ENCODE data around the gene LRRC18.

GRCh38 chr10:48906841-48907240 is 32.8 kb downstream of the LRRC18 start:
- TF ChIP-seq POLR2A (IDR thresholded peaks at IDR 0.05) = no peak
- TF ChIP-seq, protein P1, sequence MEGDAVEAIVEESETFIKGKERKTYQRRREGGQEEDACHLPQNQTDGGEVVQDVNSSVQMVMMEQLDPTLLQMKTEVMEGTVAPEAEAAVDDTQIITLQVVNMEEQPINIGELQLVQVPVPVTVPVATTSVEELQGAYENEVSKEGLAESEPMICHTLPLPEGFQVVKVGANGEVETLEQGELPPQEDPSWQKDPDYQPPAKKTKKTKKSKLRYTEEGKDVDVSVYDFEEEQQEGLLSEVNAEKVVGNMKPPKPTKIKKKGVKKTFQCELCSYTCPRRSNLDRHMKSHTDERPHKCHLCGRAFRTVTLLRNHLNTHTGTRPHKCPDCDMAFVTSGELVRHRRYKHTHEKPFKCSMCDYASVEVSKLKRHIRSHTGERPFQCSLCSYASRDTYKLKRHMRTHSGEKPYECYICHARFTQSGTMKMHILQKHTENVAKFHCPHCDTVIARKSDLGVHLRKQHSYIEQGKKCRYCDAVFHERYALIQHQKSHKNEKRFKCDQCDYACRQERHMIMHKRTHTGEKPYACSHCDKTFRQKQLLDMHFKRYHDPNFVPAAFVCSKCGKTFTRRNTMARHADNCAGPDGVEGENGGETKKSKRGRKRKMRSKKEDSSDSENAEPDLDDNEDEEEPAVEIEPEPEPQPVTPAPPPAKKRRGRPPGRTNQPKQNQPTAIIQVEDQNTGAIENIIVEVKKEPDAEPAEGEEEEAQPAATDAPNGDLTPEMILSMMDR (IDR thresholded peaks at IDR 0.05) = no peak

All from Peyer's patch (tissue), 4 donors.